GM23338 (cell line): ENCODE data around the gene SHC4.

ENCODE experiments used
- CREB1 ChIP-seq: fragments of 250-450 bp; sonication (Bioruptor Pico); IDR thresholded peaks from 2 replicates; pipeline ENCODE4 v1.5.0; 2020; ENCODE audit warnings: low read depth, mild to moderate bottlenecking, moderate library complexity
- EZH2 ChIP-seq: fragments of 200-600 bp; sonication (generic); IDR thresholded peaks from one replicate; pipeline ENCODE4 v1.8.0; 2017; ENCODE audit warnings: antibody characterized with exemption, mild to moderate bottlenecking, low read depth; ENCODE audit not compliant: unreplicated experiment
- EZH2phosphoT487 ChIP-seq: fragments of 200-600 bp; sonication (generic); IDR thresholded peaks from one replicate; pipeline ENCODE4 v1.8.1; 2018; ENCODE audit warnings: antibody characterized with exemption; ENCODE audit not compliant: unreplicated experiment
- JUNB ChIP-seq: IDR thresholded peaks from one replicate; pipeline ENCODE4 v1.6.1; 2016; ENCODE audit warnings: antibody characterized with exemption; ENCODE audit not compliant: unreplicated experiment
- POLR2AphosphoS5 ChIP-seq: IDR thresholded peaks from 2 replicates; pipeline ENCODE4 v1.6.1; 2016; ENCODE audit warnings: antibody characterized with exemption, low read depth
- STAT1 ChIP-seq: IDR thresholded peaks from one replicate; pipeline ENCODE4 v1.6.1; 2016; ENCODE audit warnings: antibody characterized with exemption; ENCODE audit not compliant: unreplicated experiment
- ZNF114 ChIP-seq: fragments of 250-450 bp; sonication (Bioruptor Pico); IDR thresholded peaks from 2 replicates; pipeline ENCODE4 v1.5.0; 2020; ENCODE audit warnings: mild to moderate bottlenecking, moderate library complexity
- TF ChIP-seq, protein P1 (sequence below), 2 experiments: fragments of 200-600 bp in 1 of 2; sonication (generic) in 1 of 2; conservative IDR thresholded peaks; 2 replicates each; pipeline versions ENCODE4 v1.5.1 to v1.6.1; 2016 to 2017; ENCODE audit warnings: antibody characterized with exemption in 2 of 2, low read depth in 2 of 2, mild to moderate bottlenecking in 2 of 2, moderate library complexity in 1 of 2
- TF ChIP-seq, protein P2 (sequence below): IDR thresholded peaks from one replicate; pipeline ENCODE4 v1.6.1; 2018; ENCODE audit warnings: antibody characterized with exemption; ENCODE audit not compliant: unreplicated experiment
- TF ChIP-seq, protein P3 (sequence below): IDR thresholded peaks from 2 replicates; pipeline ENCODE4 v1.6.1; 2016; ENCODE audit warnings: antibody characterized with exemption
- TF ChIP-seq, protein P4 (sequence below): fragments of 250-450 bp; sonication (Bioruptor Pico); IDR thresholded peaks from 2 replicates; pipeline ENCODE4 v1.5.0; 2020; ENCODE audit warnings: mild to moderate bottlenecking, moderate library complexity

DNA sequence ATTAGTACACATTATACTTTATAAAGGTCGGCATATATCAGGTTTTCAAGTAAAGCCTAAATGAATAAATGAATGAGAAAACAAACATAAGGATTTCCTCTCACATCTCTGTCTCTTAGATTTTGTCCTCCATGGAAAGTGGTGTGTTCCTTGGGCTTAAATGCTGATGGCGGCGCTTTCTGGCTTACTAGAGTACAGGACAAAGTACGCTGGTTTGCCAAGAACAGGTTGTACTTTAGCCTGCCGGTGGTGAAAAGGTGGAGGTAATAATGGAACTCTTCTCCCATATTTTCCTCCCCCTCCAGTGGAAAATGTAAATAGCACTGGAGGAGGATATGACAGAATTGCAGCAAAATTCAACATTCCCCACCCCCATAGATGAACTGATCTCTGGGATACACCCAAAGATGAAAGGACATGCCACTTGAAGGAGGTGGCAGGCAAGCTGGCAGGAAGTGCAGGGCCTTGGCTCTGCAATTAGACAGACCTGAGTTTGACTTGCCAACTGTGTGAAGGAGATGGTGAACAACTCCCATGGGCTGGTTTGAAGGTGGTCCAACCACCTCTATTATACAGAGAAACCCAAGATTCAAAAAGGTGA is 182.1 kb downstream of the SHC4 start:
- TF ChIP-seq, protein P1, sequence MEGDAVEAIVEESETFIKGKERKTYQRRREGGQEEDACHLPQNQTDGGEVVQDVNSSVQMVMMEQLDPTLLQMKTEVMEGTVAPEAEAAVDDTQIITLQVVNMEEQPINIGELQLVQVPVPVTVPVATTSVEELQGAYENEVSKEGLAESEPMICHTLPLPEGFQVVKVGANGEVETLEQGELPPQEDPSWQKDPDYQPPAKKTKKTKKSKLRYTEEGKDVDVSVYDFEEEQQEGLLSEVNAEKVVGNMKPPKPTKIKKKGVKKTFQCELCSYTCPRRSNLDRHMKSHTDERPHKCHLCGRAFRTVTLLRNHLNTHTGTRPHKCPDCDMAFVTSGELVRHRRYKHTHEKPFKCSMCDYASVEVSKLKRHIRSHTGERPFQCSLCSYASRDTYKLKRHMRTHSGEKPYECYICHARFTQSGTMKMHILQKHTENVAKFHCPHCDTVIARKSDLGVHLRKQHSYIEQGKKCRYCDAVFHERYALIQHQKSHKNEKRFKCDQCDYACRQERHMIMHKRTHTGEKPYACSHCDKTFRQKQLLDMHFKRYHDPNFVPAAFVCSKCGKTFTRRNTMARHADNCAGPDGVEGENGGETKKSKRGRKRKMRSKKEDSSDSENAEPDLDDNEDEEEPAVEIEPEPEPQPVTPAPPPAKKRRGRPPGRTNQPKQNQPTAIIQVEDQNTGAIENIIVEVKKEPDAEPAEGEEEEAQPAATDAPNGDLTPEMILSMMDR (conservative IDR thresholded peaks at IDR 0.05; ENCODE audit: low read depth in 2 of 2) = no peak
- TF ChIP-seq EZH2phosphoT487 = no peak
- TF ChIP-seq, protein P2, sequence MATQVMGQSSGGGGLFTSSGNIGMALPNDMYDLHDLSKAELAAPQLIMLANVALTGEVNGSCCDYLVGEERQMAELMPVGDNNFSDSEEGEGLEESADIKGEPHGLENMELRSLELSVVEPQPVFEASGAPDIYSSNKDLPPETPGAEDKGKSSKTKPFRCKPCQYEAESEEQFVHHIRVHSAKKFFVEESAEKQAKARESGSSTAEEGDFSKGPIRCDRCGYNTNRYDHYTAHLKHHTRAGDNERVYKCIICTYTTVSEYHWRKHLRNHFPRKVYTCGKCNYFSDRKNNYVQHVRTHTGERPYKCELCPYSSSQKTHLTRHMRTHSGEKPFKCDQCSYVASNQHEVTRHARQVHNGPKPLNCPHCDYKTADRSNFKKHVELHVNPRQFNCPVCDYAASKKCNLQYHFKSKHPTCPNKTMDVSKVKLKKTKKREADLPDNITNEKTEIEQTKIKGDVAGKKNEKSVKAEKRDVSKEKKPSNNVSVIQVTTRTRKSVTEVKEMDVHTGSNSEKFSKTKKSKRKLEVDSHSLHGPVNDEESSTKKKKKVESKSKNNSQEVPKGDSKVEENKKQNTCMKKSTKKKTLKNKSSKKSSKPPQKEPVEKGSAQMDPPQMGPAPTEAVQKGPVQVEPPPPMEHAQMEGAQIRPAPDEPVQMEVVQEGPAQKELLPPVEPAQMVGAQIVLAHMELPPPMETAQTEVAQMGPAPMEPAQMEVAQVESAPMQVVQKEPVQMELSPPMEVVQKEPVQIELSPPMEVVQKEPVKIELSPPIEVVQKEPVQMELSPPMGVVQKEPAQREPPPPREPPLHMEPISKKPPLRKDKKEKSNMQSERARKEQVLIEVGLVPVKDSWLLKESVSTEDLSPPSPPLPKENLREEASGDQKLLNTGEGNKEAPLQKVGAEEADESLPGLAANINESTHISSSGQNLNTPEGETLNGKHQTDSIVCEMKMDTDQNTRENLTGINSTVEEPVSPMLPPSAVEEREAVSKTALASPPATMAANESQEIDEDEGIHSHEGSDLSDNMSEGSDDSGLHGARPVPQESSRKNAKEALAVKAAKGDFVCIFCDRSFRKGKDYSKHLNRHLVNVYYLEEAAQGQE = no peak
- TF ChIP-seq CREB1 (CRISPR knock-in tag) = no peak
- no peak for TF ChIP-seq POLR2AphosphoS5
- no peak for TF ChIP-seq EZH2
- TF ChIP-seq ZNF114 (CRISPR knock-in tag) = no peak
- TF ChIP-seq, protein P3, sequence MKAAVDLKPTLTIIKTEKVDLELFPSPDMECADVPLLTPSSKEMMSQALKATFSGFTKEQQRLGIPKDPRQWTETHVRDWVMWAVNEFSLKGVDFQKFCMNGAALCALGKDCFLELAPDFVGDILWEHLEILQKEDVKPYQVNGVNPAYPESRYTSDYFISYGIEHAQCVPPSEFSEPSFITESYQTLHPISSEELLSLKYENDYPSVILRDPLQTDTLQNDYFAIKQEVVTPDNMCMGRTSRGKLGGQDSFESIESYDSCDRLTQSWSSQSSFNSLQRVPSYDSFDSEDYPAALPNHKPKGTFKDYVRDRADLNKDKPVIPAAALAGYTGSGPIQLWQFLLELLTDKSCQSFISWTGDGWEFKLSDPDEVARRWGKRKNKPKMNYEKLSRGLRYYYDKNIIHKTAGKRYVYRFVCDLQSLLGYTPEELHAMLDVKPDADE = no peak
- TF ChIP-seq, protein P4, sequence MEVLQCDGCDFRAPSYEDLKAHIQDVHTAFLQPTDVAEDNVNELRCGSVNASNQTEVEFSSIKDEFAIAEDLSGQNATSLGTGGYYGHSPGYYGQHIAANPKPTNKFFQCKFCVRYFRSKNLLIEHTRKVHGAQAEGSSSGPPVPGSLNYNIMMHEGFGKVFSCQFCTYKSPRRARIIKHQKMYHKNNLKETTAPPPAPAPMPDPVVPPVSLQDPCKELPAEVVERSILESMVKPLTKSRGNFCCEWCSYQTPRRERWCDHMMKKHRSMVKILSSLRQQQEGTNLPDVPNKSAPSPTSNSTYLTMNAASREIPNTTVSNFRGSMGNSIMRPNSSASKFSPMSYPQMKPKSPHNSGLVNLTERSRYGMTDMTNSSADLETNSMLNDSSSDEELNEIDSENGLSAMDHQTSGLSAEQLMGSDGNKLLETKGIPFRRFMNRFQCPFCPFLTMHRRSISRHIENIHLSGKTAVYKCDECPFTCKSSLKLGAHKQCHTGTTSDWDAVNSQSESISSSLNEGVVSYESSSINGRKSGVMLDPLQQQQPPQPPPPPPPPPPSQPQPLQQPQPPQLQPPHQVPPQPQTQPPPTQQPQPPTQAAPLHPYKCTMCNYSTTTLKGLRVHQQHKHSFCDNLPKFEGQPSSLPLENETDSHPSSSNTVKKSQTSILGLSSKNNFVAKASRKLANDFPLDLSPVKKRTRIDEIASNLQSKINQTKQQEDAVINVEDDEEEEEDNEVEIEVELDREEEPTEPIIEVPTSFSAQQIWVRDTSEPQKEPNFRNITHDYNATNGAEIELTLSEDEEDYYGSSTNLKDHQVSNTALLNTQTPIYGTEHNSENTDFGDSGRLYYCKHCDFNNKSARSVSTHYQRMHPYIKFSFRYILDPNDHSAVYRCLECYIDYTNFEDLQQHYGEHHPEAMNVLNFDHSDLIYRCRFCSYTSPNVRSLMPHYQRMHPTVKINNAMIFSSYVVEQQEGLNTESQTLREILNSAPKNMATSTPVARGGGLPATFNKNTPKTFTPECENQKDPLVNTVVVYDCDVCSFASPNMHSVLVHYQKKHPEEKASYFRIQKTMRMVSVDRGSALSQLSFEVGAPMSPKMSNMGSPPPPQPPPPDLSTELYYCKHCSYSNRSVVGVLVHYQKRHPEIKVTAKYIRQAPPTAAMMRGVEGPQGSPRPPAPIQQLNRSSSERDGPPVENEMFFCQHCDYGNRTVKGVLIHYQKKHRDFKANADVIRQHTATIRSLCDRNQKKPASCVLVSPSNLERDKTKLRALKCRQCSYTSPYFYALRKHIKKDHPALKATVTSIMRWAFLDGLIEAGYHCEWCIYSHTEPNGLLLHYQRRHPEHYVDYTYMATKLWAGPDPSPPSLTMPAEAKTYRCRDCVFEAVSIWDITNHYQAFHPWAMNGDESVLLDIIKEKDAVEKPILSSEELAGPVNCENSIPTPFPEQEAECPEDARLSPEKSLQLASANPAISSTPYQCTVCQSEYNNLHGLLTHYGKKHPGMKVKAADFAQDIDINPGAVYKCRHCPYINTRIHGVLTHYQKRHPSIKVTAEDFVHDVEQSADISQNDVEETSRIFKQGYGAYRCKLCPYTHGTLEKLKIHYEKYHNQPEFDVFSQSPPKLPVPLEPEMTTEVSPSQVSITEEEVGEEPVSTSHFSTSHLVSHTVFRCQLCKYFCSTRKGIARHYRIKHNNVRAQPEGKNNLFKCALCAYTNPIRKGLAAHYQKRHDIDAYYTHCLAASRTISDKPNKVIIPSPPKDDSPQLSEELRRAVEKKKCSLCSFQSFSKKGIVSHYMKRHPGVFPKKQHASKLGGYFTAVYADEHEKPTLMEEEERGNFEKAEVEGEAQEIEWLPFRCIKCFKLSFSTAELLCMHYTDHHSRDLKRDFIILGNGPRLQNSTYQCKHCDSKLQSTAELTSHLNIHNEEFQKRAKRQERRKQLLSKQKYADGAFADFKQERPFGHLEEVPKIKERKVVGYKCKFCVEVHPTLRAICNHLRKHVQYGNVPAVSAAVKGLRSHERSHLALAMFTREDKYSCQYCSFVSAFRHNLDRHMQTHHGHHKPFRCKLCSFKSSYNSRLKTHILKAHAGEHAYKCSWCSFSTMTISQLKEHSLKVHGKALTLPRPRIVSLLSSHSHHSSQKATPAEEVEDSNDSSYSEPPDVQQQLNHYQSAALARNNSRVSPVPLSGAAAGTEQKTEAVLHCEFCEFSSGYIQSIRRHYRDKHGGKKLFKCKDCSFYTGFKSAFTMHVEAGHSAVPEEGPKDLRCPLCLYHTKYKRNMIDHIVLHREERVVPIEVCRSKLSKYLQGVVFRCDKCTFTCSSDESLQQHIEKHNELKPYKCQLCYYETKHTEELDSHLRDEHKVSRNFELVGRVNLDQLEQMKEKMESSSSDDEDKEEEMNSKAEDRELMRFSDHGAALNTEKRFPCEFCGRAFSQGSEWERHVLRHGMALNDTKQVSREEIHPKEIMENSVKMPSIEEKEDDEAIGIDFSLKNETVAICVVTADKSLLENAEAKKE = no peak
- TF ChIP-seq JUNB = no peak
- TF ChIP-seq STAT1 = no peak
